HEK293 (cell line): ENCODE measurements around the gene PHEX.
A peak's percentile ranks its signal among the peaks of the same experiment; 100 is the strongest.

ENCODE experiments used
- BCL11A ChIP-seq: fragments of 450-650 bp; formaldehyde crosslinking; IDR thresholded peaks from 2 replicates; pipeline ENCODE4 v1.5.1; 2016; ENCODE audit warnings: low read depth, missing biosample characterization, missing genetic modification characterization
- GLIS1 ChIP-seq: fragments of 450-650 bp; formaldehyde crosslinking; IDR thresholded peaks from 2 replicates; pipeline ENCODE4 v1.5.1; 2016; ENCODE audit warnings: missing biosample characterization, missing genetic modification characterization
- KLF16 ChIP-seq: fragments of 450-650 bp; formaldehyde crosslinking; IDR thresholded peaks from 2 replicates; pipeline ENCODE4 v1.5.1; 2017; ENCODE audit warnings: missing biosample characterization, missing genetic modification characterization
- KLF9 ChIP-seq: fragments of 450-650 bp; formaldehyde crosslinking; IDR thresholded peaks from 2 replicates; pipeline ENCODE4 v1.5.1; 2016; ENCODE audit warnings: missing biosample characterization, missing genetic modification characterization, low read depth
- SCRT1 ChIP-seq: fragments of 450-650 bp; formaldehyde crosslinking; IDR thresholded peaks from 2 replicates; pipeline ENCODE4 v1.5.1; 2016; ENCODE audit warnings: missing biosample characterization, missing genetic modification characterization, borderline replicate concordance
- ZBTB1 ChIP-seq: fragments of 450-650 bp; formaldehyde crosslinking; IDR thresholded peaks from 2 replicates; pipeline ENCODE4 v1.5.1; 2016; ENCODE audit warnings: missing biosample characterization, missing genetic modification characterization
- ZNF133 ChIP-seq: fragments of 450-650 bp; formaldehyde crosslinking; IDR thresholded peaks from 2 replicates; pipeline ENCODE4 v1.5.1; 2016; ENCODE audit warnings: missing biosample characterization, missing genetic modification characterization
- ZNF2 ChIP-seq: fragments of 450-650 bp; formaldehyde crosslinking; IDR thresholded peaks from 2 replicates; pipeline ENCODE4 v1.5.1; 2016; ENCODE audit warnings: missing biosample characterization, missing genetic modification characterization
- ZNF248 ChIP-seq: fragments of 450-650 bp; formaldehyde crosslinking; IDR thresholded peaks from 2 replicates; pipeline ENCODE4 v1.5.1; 2017; ENCODE audit warnings: missing biosample characterization, missing genetic modification characterization
- ZNF335 ChIP-seq: fragments of 450-650 bp; formaldehyde crosslinking; conservative IDR thresholded peaks from 2 replicates; pipeline ENCODE4 v1.5.1; 2016; ENCODE audit warnings: missing biosample characterization, missing genetic modification characterization
- ZNF341 ChIP-seq: fragments of 450-650 bp; formaldehyde crosslinking; IDR thresholded peaks from 2 replicates; pipeline ENCODE4; 2016; ENCODE audit warnings: low read depth, missing biosample characterization, missing genetic modification characterization
- ZNF660 ChIP-seq: fragments of 450-650 bp; IDR thresholded peaks from 2 replicates; pipeline ENCODE4 v1.5.1; 2018; ENCODE audit warnings: missing biosample characterization, mild to moderate bottlenecking, missing genetic modification characterization
- ZNF791 ChIP-seq: fragments of 450-650 bp; formaldehyde crosslinking; IDR thresholded peaks from 2 replicates; pipeline ENCODE4 v1.5.1; 2016; ENCODE audit warnings: missing biosample characterization, missing genetic modification characterization
- ZSCAN30 ChIP-seq: fragments of 450-650 bp; IDR thresholded peaks from 2 replicates; pipeline ENCODE4 v1.5.1; 2018; ENCODE audit warnings: missing biosample characterization, mild to moderate bottlenecking, missing genetic modification characterization, moderate library complexity
- ZXDB ChIP-seq: fragments of 450-650 bp; formaldehyde crosslinking; IDR thresholded peaks from 2 replicates; pipeline ENCODE4 v1.5.1; 2016; ENCODE audit warnings: missing biosample characterization, missing genetic modification characterization
- TF ChIP-seq, protein P1 (sequence below): fragments of 450-650 bp; formaldehyde crosslinking; conservative IDR thresholded peaks from 2 replicates; pipeline ENCODE4 v1.5.1; 2016; ENCODE audit warnings: low read depth, missing biosample characterization, missing genetic modification characterization
- TF ChIP-seq, protein P2 (sequence below): fragments of 450-650 bp; formaldehyde crosslinking; IDR thresholded peaks from 2 replicates; pipeline ENCODE4 v1.5.1; 2016; ENCODE audit warnings: missing biosample characterization, missing genetic modification characterization
- TF ChIP-seq, protein P3 (sequence below): fragments of 450-650 bp; formaldehyde crosslinking; IDR thresholded peaks from 2 replicates; pipeline ENCODE4 v1.5.1; 2017; ENCODE audit warnings: missing biosample characterization, missing genetic modification characterization
- TF ChIP-seq, protein P4 (sequence below): fragments of 450-650 bp; formaldehyde crosslinking; IDR thresholded peaks from 2 replicates; pipeline ENCODE4 v1.5.1; 2016; ENCODE audit warnings: missing biosample characterization, missing genetic modification characterization
- TF ChIP-seq, protein P5 (sequence below): fragments of 450-650 bp; formaldehyde crosslinking; IDR thresholded peaks from 2 replicates; pipeline ENCODE4 v1.5.1; 2016; ENCODE audit warnings: missing biosample characterization, missing genetic modification characterization

PHEX gene

DNA sequence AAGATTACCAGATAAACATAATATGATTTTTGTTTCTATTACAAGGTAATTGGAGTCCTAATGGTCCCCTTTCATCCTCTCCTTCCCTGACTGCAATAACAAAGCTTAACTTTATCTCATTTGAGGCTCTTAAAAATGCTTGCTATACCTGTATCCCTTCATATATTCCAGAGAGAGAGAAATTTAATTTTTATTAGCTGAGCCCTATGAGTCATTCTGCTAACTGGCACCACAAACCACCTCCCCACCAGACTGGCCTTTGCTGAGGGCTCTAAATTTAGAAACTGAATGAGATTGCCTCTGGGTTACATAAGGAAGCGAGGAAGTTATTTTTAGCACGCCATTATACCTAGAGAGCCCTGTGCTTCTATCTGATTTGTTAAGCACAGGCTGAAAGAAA is 268.0 kb downstream of the PHEX start (continued):
- TF ChIP-seq, protein P1, sequence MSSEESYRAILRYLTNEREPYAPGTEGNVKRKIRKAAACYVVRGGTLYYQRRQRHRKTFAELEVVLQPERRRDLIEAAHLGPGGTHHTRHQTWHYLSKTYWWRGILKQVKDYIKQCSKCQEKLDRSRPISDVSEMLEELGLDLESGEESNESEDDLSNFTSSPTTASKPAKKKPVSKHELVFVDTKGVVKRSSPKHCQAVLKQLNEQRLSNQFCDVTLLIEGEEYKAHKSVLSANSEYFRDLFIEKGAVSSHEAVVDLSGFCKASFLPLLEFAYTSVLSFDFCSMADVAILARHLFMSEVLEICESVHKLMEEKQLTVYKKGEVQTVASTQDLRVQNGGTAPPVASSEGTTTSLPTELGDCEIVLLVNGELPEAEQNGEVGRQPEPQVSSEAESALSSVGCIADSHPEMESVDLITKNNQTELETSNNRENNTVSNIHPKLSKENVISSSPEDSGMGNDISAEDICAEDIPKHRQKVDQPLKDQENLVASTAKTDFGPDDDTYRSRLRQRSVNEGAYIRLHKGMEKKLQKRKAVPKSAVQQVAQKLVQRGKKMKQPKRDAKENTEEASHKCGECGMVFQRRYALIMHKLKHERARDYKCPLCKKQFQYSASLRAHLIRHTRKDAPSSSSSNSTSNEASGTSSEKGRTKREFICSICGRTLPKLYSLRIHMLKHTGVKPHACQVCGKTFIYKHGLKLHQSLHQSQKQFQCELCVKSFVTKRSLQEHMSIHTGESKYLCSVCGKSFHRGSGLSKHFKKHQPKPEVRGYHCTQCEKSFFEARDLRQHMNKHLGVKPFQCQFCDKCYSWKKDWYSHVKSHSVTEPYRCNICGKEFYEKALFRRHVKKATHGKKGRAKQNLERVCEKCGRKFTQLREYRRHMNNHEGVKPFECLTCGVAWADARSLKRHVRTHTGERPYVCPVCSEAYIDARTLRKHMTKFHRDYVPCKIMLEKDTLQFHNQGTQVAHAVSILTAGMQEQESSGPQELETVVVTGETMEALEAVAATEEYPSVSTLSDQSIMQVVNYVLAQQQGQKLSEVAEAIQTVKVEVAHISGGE (tag by site-specific recombination) = no peak
- TF ChIP-seq ZNF2 (tag by site-specific recombination) (no peak), SCRT1 (tag by site-specific recombination) (no peak), ZNF660 (tag by site-specific recombination) (peak; percentile 51; the same call in 1 of the 2 replicates), ZSCAN30 (tag by site-specific recombination) (no peak), KLF16 (no peak), KLF9 (tag by site-specific recombination) (no peak), ZNF335 (tag by site-specific recombination) (no peak), ZXDB (no peak), ZNF248 (tag by site-specific recombination) (no peak), BCL11A (no peak), ZNF791 (no peak), GLIS1 (tag by site-specific recombination) (no peak; the same call in 1 of the 2 replicates), ZBTB1 (tag by site-specific recombination) (no peak), ZNF133 (no peak), ZNF341 (tag by site-specific recombination) (no peak)
- TF ChIP-seq, protein P2, sequence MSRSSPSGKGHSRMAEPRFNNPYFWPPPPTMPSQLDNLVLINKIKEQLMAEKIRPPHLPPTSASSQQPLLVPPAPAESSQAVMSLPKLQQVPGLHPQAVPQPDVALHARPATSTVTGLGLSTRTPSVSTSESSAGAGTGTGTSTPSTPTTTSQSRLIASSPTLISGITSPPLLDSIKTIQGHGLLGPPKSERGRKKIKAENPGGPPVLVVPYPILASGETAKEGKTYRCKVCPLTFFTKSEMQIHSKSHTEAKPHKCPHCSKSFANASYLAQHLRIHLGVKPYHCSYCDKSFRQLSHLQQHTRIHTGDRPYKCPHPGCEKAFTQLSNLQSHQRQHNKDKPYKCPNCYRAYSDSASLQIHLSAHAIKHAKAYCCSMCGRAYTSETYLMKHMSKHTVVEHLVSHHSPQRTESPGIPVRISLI (tag by site-specific recombination) = no peak
- TF ChIP-seq, protein P3, sequence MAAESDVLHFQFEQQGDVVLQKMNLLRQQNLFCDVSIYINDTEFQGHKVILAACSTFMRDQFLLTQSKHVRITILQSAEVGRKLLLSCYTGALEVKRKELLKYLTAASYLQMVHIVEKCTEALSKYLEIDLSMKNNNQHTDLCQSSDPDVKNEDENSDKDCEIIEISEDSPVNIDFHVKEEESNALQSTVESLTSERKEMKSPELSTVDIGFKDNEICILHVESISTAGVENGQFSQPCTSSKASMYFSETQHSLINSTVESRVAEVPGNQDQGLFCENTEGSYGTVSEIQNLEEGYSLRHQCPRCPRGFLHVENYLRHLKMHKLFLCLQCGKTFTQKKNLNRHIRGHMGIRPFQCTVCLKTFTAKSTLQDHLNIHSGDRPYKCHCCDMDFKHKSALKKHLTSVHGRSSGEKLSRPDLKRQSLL = no peak
- TF ChIP-seq, protein P4, sequence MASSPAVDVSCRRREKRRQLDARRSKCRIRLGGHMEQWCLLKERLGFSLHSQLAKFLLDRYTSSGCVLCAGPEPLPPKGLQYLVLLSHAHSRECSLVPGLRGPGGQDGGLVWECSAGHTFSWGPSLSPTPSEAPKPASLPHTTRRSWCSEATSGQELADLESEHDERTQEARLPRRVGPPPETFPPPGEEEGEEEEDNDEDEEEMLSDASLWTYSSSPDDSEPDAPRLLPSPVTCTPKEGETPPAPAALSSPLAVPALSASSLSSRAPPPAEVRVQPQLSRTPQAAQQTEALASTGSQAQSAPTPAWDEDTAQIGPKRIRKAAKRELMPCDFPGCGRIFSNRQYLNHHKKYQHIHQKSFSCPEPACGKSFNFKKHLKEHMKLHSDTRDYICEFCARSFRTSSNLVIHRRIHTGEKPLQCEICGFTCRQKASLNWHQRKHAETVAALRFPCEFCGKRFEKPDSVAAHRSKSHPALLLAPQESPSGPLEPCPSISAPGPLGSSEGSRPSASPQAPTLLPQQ (tag by site-specific recombination) = no peak
- TF ChIP-seq, protein P5, sequence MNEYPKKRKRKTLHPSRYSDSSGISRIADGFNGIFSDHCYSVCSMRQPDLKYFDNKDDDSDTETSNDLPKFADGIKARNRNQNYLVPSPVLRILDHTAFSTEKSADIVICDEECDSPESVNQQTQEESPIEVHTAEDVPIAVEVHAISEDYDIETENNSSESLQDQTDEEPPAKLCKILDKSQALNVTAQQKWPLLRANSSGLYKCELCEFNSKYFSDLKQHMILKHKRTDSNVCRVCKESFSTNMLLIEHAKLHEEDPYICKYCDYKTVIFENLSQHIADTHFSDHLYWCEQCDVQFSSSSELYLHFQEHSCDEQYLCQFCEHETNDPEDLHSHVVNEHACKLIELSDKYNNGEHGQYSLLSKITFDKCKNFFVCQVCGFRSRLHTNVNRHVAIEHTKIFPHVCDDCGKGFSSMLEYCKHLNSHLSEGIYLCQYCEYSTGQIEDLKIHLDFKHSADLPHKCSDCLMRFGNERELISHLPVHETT = no peak
